Kidney capillary endothelial cell (primary cell): ENCODE measurements around the gene DALRD3.
"Not testable (repeated sequence)": the region's sequence is repeated elsewhere in the genome, so short reads cannot be mapped to it uniquely, and the experiment has no call there.

Source experiments
- DNase-seq: peaks from one replicate; pipeline ENCODE4 v3.0.0-alpha.2; 2018; ENCODE audit warnings: low spot score

The DALRD3 gene

GRCh38 chr3:49021213-49021812 is 2.9 kb upstream of the DALRD3 start:
- peak; percentile 98 for DNase-seq

DNA sequence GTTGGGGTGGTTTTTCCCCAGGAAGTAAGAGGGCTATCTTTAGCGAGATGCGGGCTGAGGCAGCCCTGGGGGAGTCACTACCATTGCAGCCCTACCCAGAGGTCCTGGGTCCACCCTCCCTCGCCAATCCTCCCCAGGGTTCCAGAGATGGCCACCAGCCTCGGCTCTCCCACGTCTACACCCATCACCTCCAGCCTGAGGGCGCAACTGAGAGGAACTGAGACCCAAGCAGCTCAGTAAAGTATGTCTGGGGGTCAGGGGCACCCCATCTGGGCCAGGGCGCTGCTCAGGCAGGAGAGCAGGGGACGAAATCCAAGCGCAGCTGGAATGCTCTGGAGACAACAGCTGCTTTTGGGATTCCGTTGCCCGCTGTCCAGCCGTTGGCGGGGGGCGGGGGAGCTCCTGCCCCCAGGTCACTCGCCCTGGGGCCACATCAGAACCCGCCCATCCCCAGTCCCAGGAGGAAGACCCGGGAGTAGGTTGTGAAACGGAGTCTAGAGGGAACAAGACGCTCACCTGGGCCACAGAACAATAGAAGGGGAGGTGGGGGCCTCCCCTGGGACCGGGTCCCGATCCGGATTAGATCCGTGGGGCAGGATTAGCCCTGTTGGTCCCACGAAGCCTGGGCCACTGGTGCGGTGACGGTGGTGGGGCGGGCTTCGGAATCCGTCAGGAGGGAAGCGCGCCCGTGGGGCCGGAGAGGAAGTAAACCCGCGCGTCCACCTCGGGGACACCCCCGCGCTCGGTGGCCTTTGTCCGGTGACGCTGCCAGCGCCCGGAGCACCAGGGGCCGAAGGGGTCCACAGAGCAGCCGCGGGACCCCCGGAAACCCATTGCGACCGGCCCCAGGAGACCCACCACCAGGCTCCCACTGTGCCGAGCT is 2.2 kb upstream of the DALRD3 start:
- peak; percentile 12 for DNase-seq

DNA sequence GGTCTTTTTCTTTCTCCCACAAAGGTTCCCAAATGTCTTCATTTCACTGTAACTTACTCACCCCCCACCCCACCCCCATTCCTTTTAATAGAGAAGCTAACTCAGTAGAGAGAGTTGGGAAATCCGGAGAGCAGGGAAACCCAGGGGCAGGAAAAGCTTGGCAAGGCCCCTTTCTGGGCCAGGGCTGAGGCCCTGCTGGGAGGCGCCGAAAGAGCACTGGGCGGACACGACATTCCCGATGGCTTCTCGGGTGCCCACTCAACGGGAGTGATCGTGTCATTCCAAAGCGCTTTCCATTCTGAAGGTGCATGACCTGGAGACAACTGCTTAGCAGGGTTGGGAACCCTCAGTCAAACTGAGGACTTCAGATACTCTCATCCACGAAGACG is 1.6 kb upstream of the DALRD3 start:
- peak; percentile 15 for DNase-seq

GRCh38 chr3:49018707-49019006 is 277 bp upstream of the DALRD3 start:
- DNase-seq = peak; percentile 17

DNA sequence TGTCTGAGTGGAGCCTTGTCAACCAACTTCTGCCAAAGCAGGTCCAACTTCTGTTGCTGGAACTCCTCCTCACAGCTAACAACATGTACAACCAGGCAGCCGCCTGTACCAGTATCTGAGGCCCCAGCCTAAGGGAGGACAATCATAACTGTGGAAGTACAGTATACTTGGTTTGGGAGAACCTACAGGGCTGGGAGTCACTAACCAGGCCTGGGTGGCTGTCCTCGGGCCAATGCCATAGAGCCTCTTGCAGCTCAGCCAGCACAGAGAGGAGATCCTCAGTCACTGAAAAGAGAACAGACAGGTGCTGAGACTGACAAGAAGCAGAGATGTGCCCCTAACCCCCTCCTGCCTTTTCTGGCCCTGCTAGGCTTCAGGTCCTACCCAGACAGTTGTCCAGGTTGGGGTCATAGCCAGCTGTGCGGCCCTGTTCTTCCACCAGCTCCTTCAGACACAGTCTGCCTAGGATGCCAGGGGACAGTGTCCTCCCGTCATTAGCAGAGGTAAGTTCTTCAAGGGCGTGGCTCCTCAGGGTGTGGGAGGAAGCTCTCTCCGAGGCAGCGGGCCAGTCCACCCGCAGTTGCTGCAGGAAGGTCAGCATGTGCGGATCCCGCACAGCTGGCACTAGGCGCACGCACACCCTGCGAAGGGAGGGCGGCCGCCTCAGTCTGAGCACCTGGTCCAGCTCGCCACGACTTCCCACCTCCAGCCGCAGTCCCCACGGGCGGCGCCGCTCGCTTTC is 980 bp downstream of the DALRD3 start:
- no peak for DNase-seq

GRCh38 chr3:49016414-49017228 is 1.8 kb downstream of the DALRD3 start:
- DNase-seq = no peak

DNA sequence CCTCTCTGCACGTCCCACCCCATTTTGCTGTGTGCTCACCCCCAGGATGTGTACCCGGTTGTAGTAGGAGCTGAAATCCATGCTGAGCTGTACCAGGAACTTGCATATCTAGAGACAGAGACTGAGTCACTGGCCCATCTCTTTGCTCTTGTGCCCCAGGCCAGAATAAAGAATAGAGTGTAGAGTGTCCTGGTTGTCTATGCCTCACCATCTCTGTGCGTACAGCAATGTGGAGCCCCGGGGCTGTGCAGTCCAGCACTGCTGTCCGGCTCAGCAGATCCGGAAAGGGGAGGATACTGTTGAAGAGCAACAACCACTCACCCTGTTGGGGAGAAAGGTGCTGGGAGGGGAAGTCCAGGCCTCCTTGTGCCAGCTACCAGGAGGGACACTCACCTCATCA is 2.6 kb downstream of the DALRD3 start:
- no peak for DNase-seq

GRCh38 chr3:49015072-49015471 is 3.3 kb downstream of the DALRD3 start:
- DNase-seq = no peak

GRCh38 chr3:49013738-49014660 is 4.4 kb downstream of the DALRD3 start:
- DNase-seq = peak; percentile 30

DNA sequence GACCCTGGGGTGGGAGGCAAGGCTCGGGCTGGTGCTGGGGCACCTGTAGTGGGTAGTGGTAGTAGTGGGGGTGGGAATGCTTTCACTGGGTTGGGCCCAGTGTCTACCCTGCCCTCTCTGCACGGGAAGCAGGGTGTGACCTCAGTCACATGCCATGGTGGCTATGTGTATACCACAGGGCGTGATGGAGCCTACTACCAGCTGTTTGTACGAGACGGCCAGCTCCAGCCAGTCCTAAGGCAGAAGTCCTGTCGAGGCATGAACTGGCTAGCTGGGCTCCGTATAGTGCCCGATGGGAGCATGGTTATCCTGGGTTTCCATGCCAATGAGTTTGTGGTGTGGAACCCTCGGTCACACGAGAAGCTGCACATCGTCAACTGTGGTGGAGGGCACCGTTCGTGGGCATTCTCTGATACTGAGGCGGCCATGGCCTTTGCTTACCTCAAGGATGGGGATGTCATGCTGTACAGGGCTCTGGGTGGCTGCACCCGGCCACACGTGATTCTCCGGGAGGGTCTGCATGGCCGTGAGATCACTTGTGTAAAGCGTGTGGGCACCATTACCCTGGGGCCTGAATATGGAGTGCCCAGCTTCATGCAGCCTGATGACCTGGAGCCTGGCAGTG is 5.2 kb downstream of the DALRD3 start:
- DNase-seq = no peak

DNA sequence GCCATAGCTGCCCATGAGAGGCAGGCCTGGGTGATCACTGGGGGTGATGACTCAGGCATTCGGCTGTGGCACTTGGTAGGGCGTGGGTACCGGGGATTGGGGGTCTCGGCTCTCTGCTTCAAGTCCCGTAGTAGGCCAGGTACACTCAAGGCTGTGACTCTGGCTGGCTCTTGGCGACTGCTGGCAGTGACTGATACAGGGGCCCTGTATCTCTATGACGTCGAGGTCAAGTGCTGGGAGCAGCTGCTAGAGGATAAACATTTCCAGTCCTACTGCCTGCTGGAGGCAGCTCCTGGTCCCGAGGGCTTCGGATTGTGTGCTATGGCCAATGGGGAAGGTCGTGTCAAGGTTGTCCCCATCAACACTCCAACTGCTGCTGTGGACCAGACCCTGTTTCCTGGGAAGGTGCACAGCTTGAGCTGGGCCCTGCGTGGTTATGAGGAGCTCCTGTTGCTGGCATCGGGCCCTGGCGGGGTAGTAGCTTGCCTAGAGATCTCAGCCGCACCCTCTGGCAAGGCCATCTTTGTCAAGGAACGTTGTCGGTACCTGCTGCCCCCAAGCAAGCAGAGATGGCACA is 5.9 kb downstream of the DALRD3 start:
- no peak for DNase-seq

- DNase-seq = no peak
Observed at GRCh38 chr3:49009396-49009795, 9.0 kb downstream of the DALRD3 start.

DNA sequence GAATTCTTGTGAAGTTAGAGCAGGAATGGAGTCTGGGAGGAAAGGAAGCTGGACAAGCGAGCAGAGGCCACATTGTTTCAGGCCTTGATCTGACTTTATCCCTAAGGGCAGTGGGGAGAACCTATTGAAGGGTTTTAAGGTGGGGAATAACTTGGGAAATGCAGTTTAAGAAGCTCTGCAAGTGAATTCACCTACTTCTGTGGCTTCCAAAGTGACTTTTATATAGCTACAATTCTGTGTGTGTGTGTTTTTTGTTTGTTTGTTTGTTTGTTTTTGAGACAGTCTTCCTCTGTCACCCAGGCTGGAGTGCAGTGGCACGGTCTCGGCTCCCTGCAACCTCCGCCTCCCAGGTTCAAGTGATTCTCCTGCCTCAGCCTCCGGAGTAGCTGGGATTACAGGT is 9.8 kb downstream of the DALRD3 start:
- not testable (repeated sequence) for DNase-seq

- DNase-seq = peak; percentile 68
Observed at GRCh38 chr3:49007771-49008528, 10.4 kb downstream of the DALRD3 start.

GRCh38 chr3:49007068-49007770 is 11.2 kb downstream of the DALRD3 start, which contains the start of gene WDR6:
Gene WDR6 (plus strand): TSS chr3:49007391. CDS start chr3:49007432, 41 bp downstream.
- peak; percentile 97 for DNase-seq

DNA sequence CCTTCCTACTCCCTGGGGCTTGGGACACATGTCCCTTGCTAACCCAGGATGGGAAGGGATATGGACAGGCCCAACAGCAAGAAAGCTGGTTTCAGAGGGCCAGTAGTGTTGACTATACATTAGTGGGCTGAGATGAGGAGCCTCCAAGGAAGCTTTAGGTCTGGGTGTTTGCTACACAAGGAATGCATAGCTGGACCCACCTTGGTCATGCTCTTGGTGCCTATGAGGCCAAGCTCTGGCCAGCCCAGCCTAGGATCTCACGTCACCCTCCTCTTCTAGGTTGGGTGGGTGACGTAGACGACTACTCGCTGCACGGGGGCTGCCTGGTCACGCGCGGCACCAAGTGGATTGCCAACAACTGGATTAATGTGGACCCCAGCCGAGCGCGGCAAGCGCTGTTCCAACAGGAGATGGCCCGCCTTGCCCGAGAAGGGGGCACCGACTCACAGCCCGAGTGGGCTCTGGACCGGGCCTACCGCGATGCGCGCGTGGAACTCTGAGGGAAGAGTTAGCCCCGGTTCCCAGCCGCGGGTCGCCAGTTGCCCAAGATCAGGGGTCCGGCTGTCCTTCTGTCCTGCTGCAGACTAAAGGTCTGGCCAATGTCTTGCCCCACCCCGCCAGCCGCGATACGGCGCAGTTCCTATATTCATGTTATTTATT is 11.8 kb downstream of the DALRD3 start:
- DNase-seq = peak; percentile 16

DNA sequence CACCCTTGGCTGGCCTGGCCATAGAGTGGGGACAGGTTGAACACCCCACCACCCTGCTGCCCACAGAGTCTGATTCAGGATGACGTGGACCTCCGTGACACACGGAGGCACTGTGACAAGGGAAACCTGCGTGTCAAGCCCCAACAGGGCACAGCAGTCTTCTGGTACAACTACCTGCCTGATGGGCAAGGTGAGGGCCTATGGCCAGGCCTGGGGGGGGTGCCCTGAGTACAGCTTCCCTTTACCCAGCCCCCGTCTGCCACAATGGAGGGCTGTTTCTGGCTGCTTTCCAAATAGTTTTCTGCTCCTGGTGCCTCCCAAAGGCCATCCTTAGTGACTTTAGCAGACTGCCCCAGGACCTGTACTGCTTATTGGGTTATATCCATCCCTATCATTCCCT is 12.4 kb downstream of the DALRD3 start:
- DNase-seq = no peak

DNA sequence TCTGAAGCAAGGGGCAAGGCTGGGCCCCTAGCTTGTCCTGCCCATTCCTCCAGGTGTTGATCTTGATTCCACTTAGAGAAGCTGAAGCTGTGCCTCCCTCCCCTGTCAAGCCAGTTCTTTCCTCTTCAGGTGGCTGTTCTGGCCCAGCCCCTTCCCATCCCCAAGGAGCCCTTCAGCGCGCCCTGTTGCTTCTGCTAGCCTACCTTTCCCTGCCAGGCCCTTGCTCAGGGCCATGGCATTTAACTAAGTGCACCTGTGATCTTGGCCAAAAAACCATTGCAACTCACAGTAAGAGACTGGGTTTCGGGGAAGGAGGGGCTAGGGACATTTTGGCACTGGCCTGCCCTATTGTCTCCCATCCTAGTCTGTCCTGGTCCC is 13.1 kb downstream of the DALRD3 start:
- no peak for DNase-seq
